Panc1 (cell line): ENCODE data around the gene TIRAP.

ENCODE experiments used
- POLR2AphosphoS5 ChIP-seq: IDR thresholded peaks from 2 replicates; pipeline ENCODE4 v1.6.1; 2012; ENCODE audit warnings: mild to moderate bottlenecking, low read depth, low read length, moderate library complexity
- TF ChIP-seq, protein P1 (sequence below): fragments of 450-650 bp; IDR thresholded peaks from 2 replicates; pipeline ENCODE4 v1.5.1; 2017; ENCODE audit warnings: mild to moderate bottlenecking

DNA sequence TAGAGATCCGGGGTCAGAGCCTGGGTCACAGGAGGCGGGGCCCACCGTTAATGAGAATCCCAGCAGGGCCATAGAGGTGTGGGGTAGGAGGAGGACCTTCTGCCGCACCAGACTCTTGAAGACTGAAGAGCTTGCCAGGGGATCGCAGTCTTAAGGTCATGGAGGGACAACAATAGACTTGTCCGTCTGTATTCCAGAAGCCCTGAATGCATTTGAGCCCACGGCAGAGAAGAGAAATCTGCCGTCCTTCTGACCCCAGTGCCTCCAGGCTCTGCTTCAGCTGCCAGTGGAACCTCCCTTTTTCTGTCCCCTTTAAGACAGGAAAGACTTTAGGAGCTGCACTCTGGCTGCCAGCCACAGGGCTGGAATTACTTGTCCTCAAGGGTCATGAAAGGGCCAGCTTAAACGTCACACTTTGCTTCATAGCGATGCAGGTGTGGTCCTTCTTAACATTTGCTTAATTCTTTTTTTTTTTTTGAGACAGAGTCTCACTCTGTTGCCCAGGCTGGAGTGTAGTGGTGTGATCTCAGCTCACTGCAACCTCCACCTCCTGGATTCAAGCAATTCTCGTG lies 57.1 kb downstream of the TIRAP start:
- TF ChIP-seq, protein P1, sequence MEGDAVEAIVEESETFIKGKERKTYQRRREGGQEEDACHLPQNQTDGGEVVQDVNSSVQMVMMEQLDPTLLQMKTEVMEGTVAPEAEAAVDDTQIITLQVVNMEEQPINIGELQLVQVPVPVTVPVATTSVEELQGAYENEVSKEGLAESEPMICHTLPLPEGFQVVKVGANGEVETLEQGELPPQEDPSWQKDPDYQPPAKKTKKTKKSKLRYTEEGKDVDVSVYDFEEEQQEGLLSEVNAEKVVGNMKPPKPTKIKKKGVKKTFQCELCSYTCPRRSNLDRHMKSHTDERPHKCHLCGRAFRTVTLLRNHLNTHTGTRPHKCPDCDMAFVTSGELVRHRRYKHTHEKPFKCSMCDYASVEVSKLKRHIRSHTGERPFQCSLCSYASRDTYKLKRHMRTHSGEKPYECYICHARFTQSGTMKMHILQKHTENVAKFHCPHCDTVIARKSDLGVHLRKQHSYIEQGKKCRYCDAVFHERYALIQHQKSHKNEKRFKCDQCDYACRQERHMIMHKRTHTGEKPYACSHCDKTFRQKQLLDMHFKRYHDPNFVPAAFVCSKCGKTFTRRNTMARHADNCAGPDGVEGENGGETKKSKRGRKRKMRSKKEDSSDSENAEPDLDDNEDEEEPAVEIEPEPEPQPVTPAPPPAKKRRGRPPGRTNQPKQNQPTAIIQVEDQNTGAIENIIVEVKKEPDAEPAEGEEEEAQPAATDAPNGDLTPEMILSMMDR: no peak
- no peak for TF ChIP-seq POLR2AphosphoS5
